Measurements from ENCODE around the gene GEMIN7.

Gene GEMIN7

DNA sequence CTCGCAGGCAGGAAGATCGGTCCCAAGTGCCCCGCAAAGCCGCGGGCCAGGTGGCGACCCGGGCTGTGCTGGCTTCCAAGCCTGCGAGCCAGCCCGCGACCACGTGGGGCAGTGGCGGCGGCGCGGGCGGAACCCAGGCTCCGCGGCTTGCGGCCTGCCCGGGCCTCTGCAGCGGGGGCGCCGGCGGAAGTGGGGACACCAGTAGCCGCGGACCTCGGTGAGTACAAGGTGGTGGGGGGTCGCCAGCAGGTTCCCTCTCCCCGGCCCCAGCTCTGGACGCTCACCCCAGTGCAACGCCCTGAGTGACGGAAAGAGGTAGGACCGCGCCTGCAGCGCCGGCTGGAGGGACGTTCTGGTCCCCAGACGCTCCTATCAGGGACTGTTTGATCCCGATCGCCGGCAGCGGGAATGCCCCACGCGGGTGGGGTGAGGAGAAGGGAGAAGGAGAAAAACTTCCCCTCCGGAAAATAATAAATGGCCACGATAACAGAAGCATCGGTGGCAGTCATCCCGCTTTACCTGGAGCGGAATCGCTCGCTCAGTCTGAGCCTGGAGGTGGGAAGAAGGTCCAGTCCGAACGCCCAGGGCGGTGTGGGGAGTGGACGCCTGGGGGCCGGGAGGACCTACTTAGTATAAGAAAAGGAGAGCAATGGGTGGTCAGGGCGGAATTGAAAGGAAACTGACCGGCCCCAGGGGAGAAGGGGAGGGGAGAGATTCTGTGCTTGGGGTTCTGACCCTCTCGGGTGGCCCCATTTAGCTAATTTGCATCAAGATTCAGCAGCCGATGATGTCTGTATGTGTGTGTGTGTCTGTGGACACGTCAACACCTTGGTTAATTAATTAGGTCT, at the start of gene GEMIN7:
GEMIN7 (plus strand) TSS at position 198 of the 848 bp plus-strand sequence. CDS start 10,855 bp downstream, outside the sequence.
- peak; percentile 89 for DNase-seq (ENCODE audit: low spot score)
- no peak for FAIRE-seq

- no peak for FAIRE-seq
- no peak for DNase-seq (ENCODE audit: low spot score)
Measured at GRCh38 chr19:45030825-45031224, 48.2 kb upstream of the GEMIN7 start.

DNA sequence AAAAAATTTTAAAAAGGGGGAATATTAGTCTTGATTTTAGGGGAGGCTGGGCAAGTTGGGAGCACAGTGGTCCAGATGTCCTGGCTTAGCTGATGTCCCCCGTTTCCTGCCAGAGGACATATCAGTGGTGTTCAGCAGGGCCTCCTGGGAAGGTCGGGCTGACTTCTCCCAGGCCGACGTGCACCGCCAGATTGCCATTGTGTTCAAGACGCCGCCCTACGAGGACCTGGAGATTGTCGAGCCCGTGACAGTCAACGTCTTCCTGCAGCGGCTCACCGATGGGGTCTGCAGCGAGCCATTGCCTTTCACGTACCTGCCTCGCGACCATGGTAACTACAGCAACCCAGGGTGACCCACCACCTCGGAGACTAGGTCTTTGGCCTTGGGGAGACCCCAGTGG, 46.6 kb upstream of the GEMIN7 start:
- FAIRE-seq (no peak), DNase-seq (ENCODE audit: low spot score) (no peak)

- FAIRE-seq, result no peak
- DNase-seq (ENCODE audit: low spot score), result no peak
Measured at GRCh38 chr19:45035755-45036154, 43.3 kb upstream of the GEMIN7 start.

- no peak for DNase-seq (ENCODE audit: low spot score)
Measured at GRCh38 chr19:45037393-45038169, 41.5 kb upstream of the GEMIN7 start.

GRCh38 chr19:45038931-45039893, 39.8 kb upstream of the GEMIN7 start, which contains the start of gene CLASRP:
Gene CLASRP (plus strand): TSS chr19:45039045. CDS start chr19:45040213, 1,168 bp downstream.
- no peak for FAIRE-seq

More at GRCh38 chr19:45037393-45038169, 41.5 kb upstream of the GEMIN7 start:
- no peak for FAIRE-seq

DNA sequence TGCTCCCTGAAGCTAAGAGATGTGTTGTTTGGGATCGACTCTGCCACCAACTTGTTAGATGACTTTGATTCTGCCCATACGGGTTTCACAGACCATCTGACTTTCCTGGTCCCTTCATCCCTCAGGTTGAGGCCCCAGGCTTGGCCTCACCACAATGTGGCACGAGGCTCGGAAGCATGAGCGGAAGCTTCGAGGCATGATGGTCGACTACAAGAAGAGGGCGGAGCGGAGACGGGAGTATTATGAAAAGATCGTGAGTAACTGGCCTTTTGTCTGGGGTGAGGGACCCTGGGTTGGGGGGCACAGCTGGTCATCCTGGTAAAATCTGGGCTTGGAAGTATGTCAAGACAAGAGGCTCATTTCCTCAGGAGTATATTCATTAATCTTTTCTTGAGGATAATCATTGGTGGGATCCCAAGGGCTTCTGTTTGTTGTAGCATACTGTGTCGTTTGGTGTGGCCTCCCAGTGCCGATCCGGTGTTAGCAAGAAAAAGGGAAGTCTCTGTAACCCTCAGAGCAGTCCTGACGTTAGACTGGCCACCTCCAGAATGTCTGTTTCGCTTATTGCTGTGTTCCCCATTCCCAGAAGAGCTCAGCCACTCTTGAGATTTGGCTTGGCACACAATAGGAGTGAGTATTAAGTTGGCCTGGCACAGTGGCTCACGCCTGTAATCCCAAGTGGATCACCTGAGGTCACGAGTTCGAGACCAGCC, 38.8 kb upstream of the GEMIN7 start:
- no peak for FAIRE-seq
- no peak for DNase-seq (ENCODE audit: low spot score)

More at GRCh38 chr19:45038931-45039893, 39.8 kb upstream of the GEMIN7 start, which contains the start of gene CLASRP:
- peak; percentile 95 for DNase-seq (ENCODE audit: low spot score)

- FAIRE-seq (no peak), DNase-seq (ENCODE audit: low spot score) (no peak)
Measured at GRCh38 chr19:45041125-45041524, 37.9 kb upstream of the GEMIN7 start.

GRCh38 chr19:45045671-45046353, 33.2 kb upstream of the GEMIN7 start:
- DNase-seq (ENCODE audit: low spot score) (no peak), FAIRE-seq (no peak)

- FAIRE-seq (no peak), DNase-seq (ENCODE audit: low spot score) (no peak)
Measured at GRCh38 chr19:45046355-45046754, 32.7 kb upstream of the GEMIN7 start.

DNA sequence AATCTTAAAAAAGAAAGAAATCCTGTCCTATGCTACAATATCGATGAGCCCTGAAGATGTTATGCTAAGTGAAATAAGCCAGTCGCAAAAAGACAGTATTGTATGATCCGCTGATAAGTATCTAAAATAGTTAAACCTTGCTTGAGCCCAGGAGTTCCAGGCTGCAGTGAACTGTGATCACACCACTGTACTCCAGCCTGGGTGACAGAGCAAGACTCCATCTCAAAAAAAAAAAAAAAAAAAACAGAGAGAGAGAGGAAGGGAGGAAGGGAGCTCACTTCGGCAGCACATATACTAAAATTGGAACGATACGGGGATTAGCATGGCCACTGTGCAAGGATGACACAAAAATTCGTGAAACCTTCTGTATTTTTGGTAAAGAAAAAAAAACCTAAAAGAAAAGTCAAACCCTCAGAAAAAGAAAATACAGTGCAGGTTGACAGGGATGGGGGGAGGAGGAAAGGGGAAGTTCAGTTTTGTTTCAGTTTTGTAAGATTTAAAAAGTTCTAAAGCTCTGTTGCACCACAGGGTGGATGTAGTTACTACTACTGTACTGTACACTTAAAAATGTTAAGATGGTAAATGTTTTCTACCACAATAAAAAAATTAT, 31.8 kb upstream of the GEMIN7 start:
- DNase-seq (ENCODE audit: low spot score) (no peak), FAIRE-seq (no peak)

GRCh38 chr19:45049073-45049736, 29.9 kb upstream of the GEMIN7 start:
- DNase-seq (ENCODE audit: low spot score) (no peak), FAIRE-seq (no peak)

GRCh38 chr19:45050036-45050435, 29.0 kb upstream of the GEMIN7 start:
- no peak for DNase-seq (ENCODE audit: low spot score)
- no peak for FAIRE-seq

DNA sequence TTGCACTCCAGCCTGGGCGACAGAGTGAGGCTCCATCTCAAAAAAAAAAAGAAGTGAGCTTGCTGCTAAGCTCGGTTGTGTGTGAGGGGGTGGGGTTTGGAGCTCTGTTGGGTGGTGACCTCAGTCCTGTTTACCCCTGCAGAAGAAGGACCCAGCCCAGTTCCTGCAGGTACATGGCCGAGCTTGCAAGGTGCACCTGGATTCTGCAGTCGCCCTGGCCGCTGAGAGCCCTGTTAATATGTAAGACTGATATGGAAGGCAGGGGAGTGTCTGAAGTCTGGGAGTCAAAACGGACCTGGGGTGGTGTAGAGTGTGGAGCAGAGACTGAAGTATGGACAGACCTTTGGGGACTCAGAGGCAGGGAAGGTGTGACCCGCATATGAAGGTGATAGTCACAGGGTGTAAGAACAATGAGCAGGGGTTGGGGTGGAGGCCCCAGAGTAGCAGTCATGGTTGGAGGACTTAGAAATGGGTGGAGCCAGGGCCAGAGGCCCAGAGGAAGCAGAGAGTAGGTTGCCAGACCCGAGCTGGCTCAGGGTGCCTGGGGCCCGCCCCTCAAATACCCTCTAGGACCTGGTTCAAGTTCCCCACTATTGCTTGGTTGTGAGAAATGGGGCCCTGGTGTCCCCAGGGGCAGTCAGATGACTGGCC, 27.0 kb upstream of the GEMIN7 start:
- no peak for FAIRE-seq
- DNase-seq (ENCODE audit: low spot score), result no peak

GRCh38 chr19:45056831-45057230, 22.2 kb upstream of the GEMIN7 start:
- FAIRE-seq (no peak), DNase-seq (ENCODE audit: low spot score) (no peak)

- DNase-seq (ENCODE audit: low spot score) (no peak), FAIRE-seq (no peak)
Measured at GRCh38 chr19:45057444-45057843, 21.6 kb upstream of the GEMIN7 start.

DNA sequence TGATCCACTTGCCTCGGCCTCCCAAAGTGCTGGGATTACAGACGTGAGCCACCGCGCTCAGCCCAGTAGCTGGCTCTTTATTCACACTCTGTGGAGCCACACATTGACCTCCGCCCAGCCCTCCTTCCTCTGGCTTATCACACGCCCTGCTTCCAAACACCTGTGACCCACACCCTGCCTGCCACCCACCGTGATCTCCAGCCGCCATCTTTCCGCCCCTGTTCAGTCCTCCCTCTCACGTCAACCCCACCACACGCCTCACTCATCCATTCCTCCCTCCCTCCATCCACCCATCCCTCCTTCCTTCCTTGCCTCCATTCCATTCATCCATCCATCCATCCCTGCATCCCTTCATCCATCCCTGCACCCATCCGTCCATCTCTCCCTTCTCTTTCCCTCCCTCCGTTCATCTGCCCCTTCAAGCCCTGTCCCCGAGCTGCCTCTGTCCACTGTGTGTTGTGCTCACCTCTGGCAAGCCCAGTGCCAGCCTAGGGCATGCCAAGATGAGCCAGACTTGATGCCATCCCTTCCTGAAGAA, 20.4 kb upstream of the GEMIN7 start:
- DNase-seq (ENCODE audit: low spot score), result no peak
- no peak for FAIRE-seq
